RWPE2 (cell line): ENCODE data around the gene CCDC73.
A peak's percentile ranks its signal among the peaks of the same experiment; 100 is the strongest.
"Not testable (repeated sequence)": the region's sequence is repeated elsewhere in the genome, so short reads cannot be mapped to it uniquely, and the experiment has no call there.

Experiments used
- ATAC-seq: fragments of 200-7000 bp; cut with Tn5 transposase; 3 replicates; pipeline ENCODE4 v1.9.1; 2021; ENCODE audit warnings: low read depth
- DNase-seq: peaks from one replicate; pipeline ENCODE4 v3.0.0-alpha.2; 2020; ENCODE audit warnings: low spot score
- H3K27ac ChIP-seq: fragments of 450-650 bp; 2 replicates; pipeline ENCODE4 v1.5.1; 2017; ENCODE audit warnings: mild to moderate bottlenecking; ENCODE audit not compliant: poor library complexity, severe bottlenecking
- H3K27me3 ChIP-seq: fragments of 250-450 bp; sonication (Bioruptor Pico); 2 replicates; pipeline ENCODE4 v1.5.1; 2021; ENCODE audit warnings: mild to moderate bottlenecking, moderate library complexity; ENCODE audit not compliant: insufficient read depth, poor library complexity, severe bottlenecking
- H3K36me3 ChIP-seq: fragments of 250-450 bp; sonication (Bioruptor Pico); 2 replicates; pipeline ENCODE4 v1.5.1; 2020; ENCODE audit warnings: low read depth, mild to moderate bottlenecking, moderate library complexity
- H3K4me1 ChIP-seq: fragments of 250-450 bp; sonication (Bioruptor Pico); 2 replicates; pipeline ENCODE4 v1.5.1; 2021; ENCODE audit warnings: mild to moderate bottlenecking, moderate library complexity; ENCODE audit not compliant: insufficient read depth, poor library complexity, severe bottlenecking
- H3K4me3 ChIP-seq: fragments of 250-450 bp; sonication (Bioruptor Pico); 2 replicates; pipeline ENCODE4 v1.5.1; 2021; ENCODE audit warnings: mild to moderate bottlenecking, moderate library complexity; ENCODE audit not compliant: severe bottlenecking
- H3K9me3 ChIP-seq: fragments of 250-450 bp; sonication (Bioruptor Pico); 2 replicates; pipeline ENCODE4 v1.5.1; 2021; ENCODE audit warnings: mild to moderate bottlenecking, moderate library complexity; ENCODE audit not compliant: severe bottlenecking
- CTCF ChIP-seq: fragments of 450-650 bp; IDR thresholded peaks from one replicate; pipeline ENCODE4 v1.5.1; 2017; ENCODE audit warnings: mild to moderate bottlenecking, moderate library complexity; ENCODE audit not compliant: poor library complexity, severe bottlenecking

CCDC73 gene

GRCh38 chr11:32792111-32792947, 2.1 kb downstream of the CCDC73 start:
- H3K4me3 ChIP-seq: no peak overlapping the region
- peak; percentile 62 for ATAC-seq
- no peaks in the 10 kb centered on the region for H3K4me1 ChIP-seq

GRCh38 chr11:32790916-32791315, 3.5 kb downstream of the CCDC73 start:
- Histone ChIP-seq H3K9me3 (no peaks in the 10 kb centered on the region), H3K4me1 (no peaks in the 10 kb centered on the region), H3K4me3 (no peak overlapping the region), H3K36me3 (no peaks in the 10 kb centered on the region), H3K27ac (no peak overlapping the region), H3K27me3 (peaks cover 1% of the 10 kb centered on the region)
- TF ChIP-seq CTCF: no peak
- ATAC-seq (no peak), DNase-seq (no peak)

More at GRCh38 chr11:32792111-32792947, 2.1 kb downstream of the CCDC73 start:
- no peaks in the 10 kb centered on the region for H3K36me3 ChIP-seq
- no peaks in the 10 kb centered on the region for H3K27me3 ChIP-seq
- H3K27ac ChIP-seq: no peak overlapping the region
- no peak for DNase-seq
- no peaks in the 10 kb centered on the region for H3K9me3 ChIP-seq
- no peak for TF ChIP-seq CTCF

- Histone ChIP-seq H3K4me1 (no peaks in the 10 kb centered on the region), H3K4me3 (no peak overlapping the region), H3K27ac (no peak overlapping the region), H3K9me3 (no peaks in the 10 kb centered on the region), H3K36me3 (no peaks in the 10 kb centered on the region), H3K27me3 (peaks cover 3% of the 10 kb centered on the region)
- TF ChIP-seq CTCF: no peak
- DNase-seq (no peak), ATAC-seq (no peak)
These were observed 7.7 kb downstream of the CCDC73 start for GRCh38 chr11:32786811-32787210.

GRCh38 chr11:32785262-32785661, 9.2 kb downstream of the CCDC73 start:
- Histone ChIP-seq H3K27me3 (peaks cover 3% of the 10 kb centered on the region), H3K36me3 (no peaks in the 10 kb centered on the region), H3K4me1 (no peaks in the 10 kb centered on the region), H3K9me3 (no peaks in the 10 kb centered on the region), H3K4me3 (no peak overlapping the region), H3K27ac (no peak overlapping the region)
- no peak for DNase-seq
- no peak for ATAC-seq
- no peak for TF ChIP-seq CTCF

- Histone ChIP-seq H3K27me3 (peaks cover 3% of the 10 kb centered on the region), H3K36me3 (no peaks in the 10 kb centered on the region), H3K4me1 (no peaks in the 10 kb centered on the region), H3K27ac (no peak overlapping the region), H3K9me3 (no peaks in the 10 kb centered on the region), H3K4me3 (no peak overlapping the region)
- DNase-seq: no peak
- TF ChIP-seq CTCF: no peak
- ATAC-seq: no peak
These were observed 12.7 kb downstream of the CCDC73 start for GRCh38 chr11:32781721-32782120.

- DNase-seq, H3K4me3 ChIP-seq, ATAC-seq, H3K27ac ChIP-seq, H3K36me3 ChIP-seq, H3K4me1 ChIP-seq, H3K9me3 ChIP-seq, H3K27me3 ChIP-seq: not testable (repeated sequence)
These were observed 13.6 kb downstream of the CCDC73 start for GRCh38 chr11:32780839-32781238.
